Raji (cell line): Measurements from ENCODE around the gene GAST.

Experiments used
- POLR2A ChIP-seq: IDR thresholded peaks from 2 replicates; pipeline ENCODE4 v1.6.1; 2011; ENCODE audit warnings: low read depth, low read length, control low read depth; ENCODE audit not compliant: insufficient read depth

Gene GAST

DNA sequence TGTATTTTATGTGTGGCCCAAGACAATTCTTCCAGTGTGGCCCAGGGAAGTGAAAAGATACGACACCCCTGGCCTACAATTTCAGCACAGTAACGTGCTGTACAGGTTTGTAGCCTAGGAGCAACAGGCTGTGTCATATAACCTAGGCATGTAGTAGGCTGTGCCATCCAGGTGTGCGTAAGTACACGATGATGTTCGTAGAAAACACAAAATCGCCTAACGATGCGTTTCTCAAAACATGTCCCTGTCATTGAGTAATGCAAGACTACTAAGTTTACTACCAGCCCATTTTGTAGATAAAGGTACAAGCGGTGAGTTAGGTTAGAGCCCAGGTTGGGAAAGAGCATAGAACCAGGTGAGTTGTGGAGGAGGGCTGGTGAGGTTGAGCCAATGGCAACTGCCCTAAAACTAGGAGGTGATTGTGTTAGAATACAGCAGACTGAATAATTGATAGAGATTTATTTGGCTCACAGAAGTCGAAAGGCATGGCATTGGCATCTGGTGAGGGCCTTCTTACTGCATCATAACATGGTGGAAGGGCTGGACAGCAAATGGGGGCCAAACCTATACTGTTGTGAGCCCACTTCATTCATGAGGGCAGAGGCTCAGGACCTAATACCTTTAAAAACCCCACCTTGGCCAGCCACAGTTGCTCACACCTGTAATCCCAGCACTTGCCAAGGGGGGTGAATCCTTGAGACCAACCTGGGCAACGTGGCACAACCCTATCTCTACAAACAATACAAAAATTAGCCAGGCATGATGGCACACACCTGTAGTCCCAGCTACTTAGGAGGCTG lies 19.2 kb upstream of the GAST start:
- TF ChIP-seq POLR2A: no peak; the same call in 1 of the 2 replicates

DNA sequence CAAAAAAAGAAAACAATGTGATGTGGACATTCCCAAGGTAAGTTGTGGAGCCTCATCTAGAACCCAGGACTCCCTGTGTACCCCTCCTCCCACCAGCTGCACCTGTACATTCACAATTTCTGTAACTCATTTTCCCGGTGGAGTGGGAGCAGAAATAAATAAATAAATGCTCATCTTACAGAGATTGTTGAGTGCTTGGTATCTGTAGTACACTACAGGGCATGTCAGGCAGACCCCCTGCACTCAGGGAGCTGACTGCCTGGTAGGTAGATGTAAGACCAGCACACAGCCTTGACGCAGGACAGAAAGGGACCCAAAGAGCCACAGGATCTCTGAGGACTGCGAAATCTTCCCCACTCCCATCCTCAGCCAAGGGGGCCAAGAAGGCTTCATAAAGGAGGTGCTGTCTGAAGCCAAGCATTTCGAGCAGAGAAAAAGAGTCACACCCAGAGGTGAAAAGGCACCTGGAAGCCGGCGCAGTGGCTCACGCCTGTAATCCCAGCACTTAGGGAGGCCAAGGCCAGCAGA lies 16.9 kb upstream of the GAST start:
- no peak for TF ChIP-seq POLR2A

DNA sequence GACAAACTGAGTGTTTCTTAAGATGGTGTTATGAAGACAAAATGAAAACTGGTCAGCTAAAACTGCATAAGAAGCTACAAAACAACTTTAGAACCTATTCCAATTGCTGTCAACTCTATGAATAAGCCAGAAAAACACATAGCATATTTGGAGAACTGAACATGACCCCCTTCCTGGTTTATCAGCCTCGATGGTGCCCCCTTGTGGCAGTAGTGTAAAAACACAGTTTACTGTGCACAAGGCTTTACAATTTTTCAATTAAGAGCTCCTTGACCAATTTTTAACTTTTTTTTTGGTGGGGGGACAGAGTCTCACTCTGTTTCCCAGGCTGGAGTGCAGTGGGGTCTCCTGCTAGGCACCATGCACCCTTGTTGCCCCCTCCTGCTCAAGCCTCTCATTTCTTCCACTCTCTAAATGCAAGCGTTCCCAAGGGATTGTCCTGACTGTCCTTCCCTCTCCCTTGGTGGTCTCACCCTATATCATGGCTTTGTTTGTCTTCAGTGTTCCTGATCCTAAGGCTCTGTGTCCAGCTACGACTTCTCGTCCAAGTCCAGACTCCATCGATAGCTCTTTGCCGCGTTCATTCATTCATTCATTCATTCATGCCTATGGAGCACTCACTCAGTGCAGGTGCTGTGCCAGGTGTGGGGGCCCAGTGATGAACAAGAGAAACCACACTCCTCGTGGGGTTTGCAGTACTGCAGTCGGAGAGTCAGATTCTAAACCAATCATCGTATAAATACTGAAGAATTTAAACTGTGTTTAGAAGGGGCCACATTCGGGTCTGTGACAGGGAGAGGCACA lies 16.0 kb upstream of the GAST start:
- no peak for TF ChIP-seq POLR2A

DNA sequence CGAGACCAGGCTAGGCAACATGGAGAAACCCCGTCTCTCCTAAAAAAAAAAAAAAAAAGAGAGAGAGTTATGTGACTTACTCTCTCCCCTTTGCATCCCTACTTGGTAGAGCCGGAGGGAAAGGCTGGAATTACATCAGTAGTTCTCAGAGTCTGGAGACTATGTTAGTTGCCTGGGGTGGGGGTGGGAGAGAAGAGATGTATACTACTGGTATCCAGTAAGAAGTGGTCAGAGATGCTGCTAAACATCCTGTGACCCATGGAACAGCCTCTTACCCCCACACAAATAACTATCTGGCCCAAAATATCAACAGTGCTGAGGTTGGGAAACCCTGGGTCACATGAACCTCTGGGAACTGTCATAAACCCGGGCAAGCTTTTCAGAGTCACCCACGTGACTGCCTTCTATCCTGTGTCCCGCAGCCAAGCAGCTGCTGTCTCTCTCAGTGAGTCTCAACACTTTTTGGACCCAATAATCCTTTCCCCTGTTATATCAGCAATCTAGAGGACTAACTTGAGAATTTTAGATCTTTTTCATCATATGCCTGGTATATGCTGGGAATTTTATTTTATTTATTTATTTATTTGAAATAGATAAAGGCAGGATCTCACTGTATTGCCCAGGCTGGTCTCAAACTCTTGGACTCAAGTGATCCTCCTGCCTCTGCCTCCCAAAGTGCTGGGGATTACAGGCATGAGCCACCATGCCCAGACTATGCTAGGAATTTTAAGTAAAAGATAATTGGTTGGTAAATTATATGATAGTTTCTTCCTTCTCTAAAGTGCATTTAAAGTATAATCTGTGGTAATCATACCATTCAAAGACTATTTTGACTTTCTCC lies 14.8 kb upstream of the GAST start:
- TF ChIP-seq POLR2A: no peak

DNA sequence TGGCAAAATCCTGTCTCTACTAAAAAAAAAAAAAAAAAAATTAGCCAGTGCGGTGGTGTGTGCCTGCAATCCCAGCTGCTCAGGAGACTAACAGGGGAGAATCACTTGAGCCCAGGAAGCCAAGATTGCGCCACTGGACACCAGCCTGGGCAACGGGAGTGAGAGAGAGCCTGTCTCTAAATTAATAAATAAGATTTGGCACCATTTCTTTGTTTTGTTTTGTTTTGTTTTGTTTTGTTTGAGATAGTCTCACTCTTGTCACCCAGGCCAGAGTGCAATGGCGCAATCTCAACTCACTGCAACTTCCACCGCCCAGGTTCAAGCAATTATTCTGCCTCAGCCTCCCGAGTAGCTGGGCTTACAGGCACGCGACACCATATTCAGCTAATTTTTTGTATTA lies 9.4 kb upstream of the GAST start:
- TF ChIP-seq POLR2A: no peak

DNA sequence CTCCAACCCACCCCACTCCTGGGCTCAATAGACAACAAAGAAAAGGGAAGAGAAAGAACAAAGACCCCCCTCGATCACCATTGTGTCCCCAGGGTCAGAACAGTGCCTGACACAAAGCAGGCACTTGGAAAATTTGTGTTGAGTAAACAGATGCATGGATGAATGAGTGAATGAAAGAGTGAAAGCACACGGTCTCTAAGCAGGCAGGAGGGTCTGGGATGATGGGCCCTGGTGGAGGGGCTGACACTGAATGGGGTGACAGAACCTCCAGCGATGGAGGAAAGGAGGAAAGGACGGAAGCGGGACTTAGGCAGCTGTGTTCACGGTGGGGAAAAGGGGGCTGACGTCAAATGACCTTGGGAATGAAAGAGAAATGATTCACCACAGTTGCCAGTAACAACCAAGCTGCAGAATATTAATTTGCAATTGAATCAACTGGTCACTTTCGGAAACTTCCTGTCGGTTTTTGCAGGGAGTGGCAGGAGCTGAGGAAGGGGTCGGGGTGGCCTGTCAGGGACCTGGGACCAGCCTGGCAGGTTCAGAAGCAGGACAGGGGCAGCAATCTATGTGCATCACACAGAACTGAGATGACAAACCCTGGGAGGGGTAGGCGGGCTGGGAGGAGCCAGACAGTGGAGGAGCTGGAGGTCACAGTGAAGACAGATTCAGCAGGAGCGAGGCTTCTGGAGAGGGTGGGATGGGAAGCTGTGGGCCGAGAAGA lies 6.7 kb upstream of the GAST start:
- no peak for TF ChIP-seq POLR2A

DNA sequence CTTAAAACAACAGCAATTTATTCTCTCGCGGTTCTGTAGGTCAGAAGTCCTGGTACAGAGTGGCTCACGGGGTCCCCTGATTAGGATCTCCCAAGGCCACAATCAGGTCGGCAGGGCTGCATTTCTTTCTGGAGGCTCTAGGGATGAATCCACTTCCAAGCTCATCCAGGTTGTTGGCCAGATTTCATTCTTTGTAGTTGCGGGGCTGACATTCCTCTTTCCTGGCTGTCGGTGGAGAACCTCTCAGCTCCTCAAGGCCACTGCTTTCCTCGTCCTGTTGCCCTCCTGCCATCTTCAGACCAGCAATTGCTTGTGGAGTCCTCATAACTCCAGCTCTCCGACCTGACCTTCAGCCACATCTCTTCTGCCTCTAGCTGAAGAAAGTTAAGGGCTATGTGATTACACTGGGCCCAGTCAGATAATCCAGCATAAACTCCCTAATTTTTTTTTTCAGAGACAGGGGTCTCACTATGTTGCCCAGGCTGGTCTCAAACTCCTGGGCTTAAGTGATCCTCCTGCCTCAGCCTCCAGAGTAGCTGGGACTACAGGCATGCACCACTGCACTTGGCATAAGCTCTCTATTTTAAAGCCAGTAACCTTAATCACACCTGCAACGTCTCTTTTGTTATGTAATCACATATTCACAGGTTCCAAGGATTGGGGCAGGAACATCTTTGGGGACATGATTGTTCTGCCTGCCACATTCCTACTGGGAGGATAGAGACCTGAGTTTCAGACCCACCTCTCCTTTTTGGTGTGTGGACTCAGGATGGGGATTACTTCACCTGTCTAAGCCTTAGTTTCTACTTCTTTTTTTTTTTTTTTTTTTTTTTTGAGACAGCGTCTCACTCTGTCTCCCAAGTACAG lies 4.1 kb upstream of the GAST start:
- TF ChIP-seq POLR2A: no peak

DNA sequence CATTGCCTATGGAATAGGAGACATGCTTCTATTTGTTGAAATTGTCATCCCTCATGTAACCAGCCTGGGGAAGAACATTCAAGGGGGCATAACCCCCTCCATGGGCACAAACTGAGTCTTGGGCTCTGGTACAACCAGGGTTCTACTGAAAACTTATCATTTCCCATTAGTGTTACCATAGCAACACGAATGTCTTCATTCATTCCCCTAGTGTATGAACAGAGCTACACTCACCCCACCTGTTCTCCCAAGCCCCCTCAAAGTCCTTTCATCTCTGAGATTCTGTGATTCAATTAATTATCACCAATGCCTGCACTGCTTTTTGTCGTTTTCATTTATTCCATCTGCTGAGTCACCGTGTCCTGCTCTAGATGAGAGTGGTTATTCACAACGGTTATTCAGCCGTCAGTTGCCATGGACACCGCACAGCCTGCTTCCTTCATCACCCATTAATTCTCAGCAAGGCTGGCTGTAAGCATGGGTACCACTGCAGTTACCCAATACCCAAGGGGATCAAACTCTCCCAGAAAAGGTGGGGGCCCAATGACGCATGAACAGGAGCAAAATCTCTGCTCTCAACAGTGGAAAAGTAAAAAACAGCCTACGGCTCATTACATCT lies 1.6 kb upstream of the GAST start:
- TF ChIP-seq POLR2A: no peak

DNA sequence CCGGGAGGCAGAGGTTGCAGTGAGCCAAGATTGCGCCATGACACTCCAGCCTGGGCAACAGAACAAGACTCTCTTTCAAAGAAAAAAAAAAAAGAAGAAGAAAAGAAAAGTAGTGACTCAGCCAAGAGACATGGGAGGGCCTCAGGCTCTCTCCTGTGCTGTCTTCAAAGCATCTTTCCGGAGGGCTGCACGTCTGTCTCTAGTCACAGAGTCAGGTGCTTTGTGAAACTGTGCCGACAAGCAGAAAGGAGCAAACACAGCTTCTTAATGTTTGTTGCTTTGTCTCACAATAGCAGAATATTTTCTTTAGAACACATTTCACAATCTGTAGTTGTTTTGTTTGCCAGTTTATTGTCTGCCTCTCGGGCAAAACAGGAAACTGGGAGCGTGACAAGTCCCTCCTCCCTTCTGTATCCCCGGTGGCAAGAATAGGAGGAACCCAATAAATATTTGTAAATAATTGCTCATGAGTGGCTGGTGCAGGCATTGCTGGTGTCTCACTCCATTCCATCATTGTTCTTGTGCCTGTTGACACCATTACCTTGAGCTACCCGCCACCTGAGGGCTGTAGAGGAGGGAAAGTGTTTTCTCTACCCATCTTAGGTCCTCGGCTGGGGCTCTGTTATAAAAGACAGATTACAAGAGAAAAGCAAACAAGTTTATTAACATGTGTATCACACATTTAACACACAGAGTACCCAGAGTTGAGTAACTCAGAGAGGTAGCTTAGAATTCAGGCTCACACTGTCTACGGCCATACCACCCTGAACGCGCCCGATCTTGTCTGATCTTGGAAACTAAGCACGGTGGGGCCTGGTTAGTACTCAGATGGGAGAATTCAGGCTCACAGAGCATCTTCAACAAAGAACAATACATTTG lies 5.5 kb downstream of the GAST start:
- no peak for TF ChIP-seq POLR2A

DNA sequence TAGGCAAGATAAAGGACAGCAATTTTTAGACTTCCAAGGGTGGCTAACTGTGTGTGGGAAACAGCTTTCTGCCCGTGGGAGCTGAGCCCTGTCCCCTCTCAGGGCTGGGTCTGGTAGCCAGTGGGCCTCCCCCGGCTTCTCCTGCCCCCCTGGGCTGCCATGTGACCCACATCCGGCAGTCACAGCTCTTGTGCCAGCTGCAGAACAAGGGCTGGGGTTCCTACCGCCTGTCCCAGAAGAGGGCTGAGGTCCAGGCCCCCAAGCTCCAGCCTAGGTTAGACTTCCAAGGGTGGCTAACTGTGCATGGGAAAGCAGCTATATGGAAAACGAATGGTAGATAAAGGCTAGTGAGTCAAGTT lies 6.1 kb downstream of the GAST start:
- TF ChIP-seq POLR2A: no peak

DNA sequence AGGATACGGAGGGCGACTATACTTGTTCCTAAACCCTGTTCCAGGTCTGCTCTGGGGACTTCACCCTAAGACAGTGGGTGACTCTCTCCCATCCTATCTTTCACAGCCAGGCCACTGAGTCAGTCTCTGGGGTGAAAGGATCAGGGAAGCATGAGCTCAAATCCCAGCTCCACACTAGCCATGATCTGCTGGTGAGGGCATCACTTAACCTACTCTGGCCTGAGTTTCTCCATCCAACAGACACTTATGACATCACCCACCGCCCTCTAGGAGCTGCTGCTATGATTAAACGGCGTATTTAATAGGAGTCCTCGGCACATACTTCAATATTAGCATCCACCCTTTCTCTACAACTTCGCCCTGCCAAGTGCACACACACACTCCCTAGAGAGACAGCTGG lies 10.1 kb downstream of the GAST start:
- no peak for TF ChIP-seq POLR2A

DNA sequence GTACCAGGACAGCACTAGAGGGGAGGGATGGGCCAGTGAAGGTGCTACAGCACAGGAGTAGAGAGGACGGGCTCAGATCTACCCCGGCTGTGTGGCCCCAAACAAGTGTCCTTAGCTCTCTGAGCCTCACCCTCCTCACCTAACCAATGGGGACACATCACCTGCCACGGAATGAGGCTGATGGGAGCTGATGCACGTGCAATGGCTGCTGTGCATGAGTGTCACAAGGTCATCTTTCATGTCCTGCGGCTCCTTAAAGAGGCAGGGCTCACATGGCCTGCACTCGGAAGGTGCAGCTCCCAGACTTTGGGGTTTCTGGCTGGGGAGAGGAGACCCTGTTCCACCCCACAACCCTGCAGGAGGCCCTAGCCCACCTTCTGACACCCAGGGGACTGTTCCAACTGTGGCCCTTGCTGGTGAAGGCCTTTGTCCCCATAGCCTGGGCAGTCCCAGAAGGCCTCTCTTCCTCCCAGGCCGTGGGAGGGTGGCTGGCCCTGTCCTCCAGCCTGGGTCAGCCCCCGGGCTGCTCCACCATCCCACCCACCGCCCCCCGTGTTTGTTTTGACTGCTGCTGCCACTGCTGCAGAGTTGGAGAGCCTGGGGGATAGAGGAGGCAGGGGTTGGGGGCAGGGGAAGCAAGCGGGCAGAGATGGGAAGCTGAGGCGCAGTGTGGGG lies 11.8 kb downstream of the GAST start:
- TF ChIP-seq POLR2A: no peak

DNA sequence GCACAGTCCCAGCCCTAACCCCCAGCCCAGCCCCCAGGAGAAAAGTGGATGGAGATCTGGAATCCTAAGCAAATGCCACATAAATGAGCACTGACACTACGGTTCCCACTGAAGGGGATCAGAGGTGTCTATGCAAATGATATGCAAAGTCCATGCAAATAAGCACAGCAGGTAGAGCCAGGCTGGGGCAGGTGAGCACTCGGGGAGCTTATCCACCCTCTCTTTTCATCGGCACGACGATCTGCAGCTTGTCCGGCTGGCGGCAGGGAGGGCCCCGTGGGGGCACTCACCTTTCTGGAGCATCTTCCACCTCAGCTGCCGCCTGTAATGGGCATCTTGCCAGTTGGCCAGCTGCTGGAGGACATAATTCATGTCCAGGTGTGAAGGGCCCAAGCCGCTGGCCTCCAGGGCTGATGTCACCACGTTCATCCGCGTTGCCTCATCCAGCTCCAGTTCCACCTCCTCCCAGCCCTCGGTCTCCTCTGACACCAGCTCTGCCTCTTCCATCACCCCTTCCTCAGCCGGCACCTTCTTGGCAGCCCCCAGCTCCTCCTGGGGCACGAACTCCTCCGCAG lies 12.4 kb downstream of the GAST start:
- TF ChIP-seq POLR2A: no peak
